Measurements from ENCODE around the gene NKX1-1. TPM values are rescaled to one million over a fixed set of nuclear protein-coding genes. Genes with fewer than 3 reads are reported as not detected.

The NKX1-1 gene
- total RNA-seq, 1 donor from 2014 or later = not detected

DNA sequence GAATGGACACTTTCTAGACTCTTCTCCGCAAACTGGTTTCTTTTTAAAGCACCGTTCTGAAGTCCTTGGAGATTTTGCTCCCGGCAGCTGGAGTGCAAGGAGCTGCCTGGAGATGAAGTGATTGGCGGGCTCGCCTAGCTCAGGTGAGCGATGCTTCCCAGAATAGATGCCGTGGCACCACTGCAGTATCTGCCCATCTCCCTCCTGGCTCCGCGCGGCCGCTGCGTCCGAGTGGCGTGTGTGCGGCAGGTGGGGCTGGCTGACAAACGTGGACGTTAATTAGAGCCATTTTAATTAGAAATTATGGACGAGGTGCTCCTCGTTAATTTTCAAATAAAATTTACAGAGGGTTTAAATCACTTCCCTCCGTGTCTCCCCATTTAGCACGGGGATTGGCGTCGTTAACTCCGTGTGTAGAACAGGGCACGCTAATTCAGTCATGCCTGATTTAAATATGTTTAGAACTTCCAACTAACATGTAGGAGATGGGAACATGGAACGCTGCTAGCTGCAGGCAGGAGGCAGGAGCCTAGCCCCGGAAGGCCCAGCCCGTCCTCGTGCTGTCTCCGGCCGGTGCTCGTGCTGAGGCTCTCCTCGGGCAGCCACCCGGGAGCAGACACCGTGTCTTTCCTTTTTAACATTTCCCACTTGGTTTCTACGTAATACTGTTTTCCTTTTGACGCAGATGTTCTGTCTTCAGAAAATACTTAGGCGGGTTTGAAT, 47.7 kb downstream of the NKX1-1 start:
- Mint-ChIP-seq H3K27me3 (no peaks in the 10 kb centered on the region), H3K4me3 (ENCODE audit: low read depth) (no peak overlapping the region), H3K27ac (peak overlapping the region; percentile 45), H3K36me3 (ENCODE audit: insufficient read depth) (peaks cover 2% of the 10 kb centered on the region), H3K4me1 (ENCODE audit: low read depth) (no peaks in the 10 kb centered on the region), H3K9me3 (ENCODE audit: low read depth) (no peaks in the 10 kb centered on the region)
- DNase-seq (ENCODE audit: low spot score, unreplicated experiment) = no peak
- TF ChIP-seq CTCF (IDR thresholded peaks at IDR 0.05; ENCODE audit: unreplicated experiment) = no peak

DNA sequence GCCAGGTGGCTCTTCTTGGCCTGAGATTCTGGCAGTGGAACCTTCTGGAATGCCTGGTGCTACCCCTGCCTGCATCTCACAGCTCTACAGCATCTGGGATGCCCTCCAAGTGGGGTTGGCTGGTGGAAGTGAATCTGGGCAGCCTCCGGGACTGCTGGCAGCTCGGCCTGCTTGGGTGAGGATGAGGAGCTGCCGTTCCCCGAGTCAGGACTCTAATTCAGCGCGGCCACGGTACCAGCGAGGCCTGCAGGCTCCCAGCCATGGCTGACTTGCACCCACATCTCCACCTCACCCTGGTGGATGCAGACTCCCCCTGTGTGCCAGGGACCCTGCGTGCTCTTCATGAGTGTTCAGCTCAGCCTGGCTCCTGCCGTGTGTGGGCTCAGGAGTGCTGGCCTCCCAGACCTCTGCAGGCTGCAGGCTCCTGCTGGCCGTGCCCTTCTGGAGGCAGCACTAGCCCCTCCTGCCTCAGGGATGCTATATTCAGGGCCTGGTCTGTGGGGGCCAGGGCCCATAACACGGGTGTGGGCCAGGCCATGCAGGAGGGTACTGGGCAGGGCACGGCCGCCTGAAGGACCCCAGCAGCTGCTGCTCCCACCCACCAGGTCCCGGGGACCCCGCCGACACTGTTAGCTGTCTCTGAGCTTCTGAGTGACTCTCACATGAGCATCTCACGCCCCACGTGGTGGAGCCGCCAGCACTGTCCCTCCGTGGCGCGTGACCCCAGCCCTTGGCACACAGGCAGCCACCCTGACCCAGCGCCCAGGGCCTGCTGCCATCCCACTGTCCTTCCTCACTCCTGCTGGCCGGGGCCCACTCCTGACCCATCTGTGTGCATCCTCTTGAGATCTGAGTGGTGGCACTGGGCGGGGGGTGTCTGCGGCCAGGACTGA, 48.6 kb downstream of the NKX1-1 start:
- Mint-ChIP-seq H3K4me3 (ENCODE audit: low read depth) (no peak overlapping the region), H3K36me3 (ENCODE audit: insufficient read depth) (peaks cover 4% of the 10 kb centered on the region), H3K27ac (no peak overlapping the region), H3K27me3 (no peaks in the 10 kb centered on the region), H3K4me1 (ENCODE audit: low read depth) (no peaks in the 10 kb centered on the region), H3K9me3 (ENCODE audit: low read depth) (no peaks in the 10 kb centered on the region)
- no peak for TF ChIP-seq CTCF (IDR thresholded peaks at IDR 0.05; ENCODE audit: unreplicated experiment)
- DNase-seq (ENCODE audit: low spot score, unreplicated experiment) = no peak

- DNase-seq (ENCODE audit: low spot score, unreplicated experiment) = peak; percentile 58
Observed at GRCh38 chr4:1356181-1356998, 49.9 kb downstream of the NKX1-1 start.

DNA sequence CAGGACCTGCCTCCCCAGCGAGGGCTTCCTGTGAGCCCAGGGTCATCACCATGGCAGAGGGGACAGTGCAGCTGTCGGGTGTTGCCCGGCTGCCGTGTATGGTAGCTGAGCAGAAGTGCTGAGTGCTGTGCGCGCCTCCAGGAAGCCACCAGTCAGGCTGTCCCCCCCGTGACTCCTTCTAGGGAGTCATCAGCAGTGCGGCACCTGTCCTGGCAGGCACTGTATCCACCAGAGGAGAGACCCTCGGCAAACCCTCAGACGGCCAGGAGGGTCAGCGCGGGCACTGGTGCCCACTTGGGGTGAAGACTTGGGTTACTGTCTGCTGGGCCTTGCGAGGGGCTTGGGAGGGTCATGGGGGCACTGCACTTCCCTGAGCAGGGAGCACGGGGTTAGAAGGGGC, 50.9 kb downstream of the NKX1-1 start:
- Mint-ChIP-seq H3K9me3 (ENCODE audit: low read depth) (no peaks in the 10 kb centered on the region), H3K36me3 (ENCODE audit: insufficient read depth) (peaks cover 4% of the 10 kb centered on the region), H3K4me3 (ENCODE audit: low read depth) (no peak overlapping the region), H3K27me3 (no peaks in the 10 kb centered on the region), H3K4me1 (ENCODE audit: low read depth) (no peaks in the 10 kb centered on the region), H3K27ac (no peak overlapping the region)
- no peak for DNase-seq (ENCODE audit: low spot score, unreplicated experiment)
- TF ChIP-seq CTCF (IDR thresholded peaks at IDR 0.05; ENCODE audit: unreplicated experiment) = no peak

More at GRCh38 chr4:1356181-1356998, 49.9 kb downstream of the NKX1-1 start:
- peak; percentile 89 for TF ChIP-seq CTCF (IDR thresholded peaks at IDR 0.05; ENCODE audit: unreplicated experiment)
- no peaks in the 10 kb centered on the region for H3K27me3 Mint-ChIP-seq
- H3K4me1 Mint-ChIP-seq (ENCODE audit: low read depth) = no peaks in the 10 kb centered on the region
- peaks cover 4% of the 10 kb centered on the region for H3K36me3 Mint-ChIP-seq (ENCODE audit: insufficient read depth)
- H3K4me3 Mint-ChIP-seq (ENCODE audit: low read depth) = no peak overlapping the region
- H3K9me3 Mint-ChIP-seq (ENCODE audit: low read depth) = no peaks in the 10 kb centered on the region
- no peak overlapping the region for H3K27ac Mint-ChIP-seq

DNA sequence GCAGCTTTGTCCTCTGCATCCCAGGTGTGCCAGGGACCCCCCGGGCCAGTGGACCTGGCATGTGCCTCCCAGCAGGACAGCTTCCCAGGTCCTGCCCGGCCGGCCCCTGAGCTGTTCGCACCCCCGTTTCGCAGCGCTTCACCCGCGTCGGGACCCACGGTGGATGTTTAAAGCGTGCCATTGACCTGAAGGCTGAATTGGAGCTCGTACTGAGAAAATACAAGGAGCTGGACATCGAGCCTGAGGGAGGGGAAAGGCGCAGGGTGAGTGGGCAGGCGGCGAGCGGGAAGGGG, 51.3 kb downstream of the NKX1-1 start:
- H3K27ac Mint-ChIP-seq = no peak overlapping the region
- no peaks in the 10 kb centered on the region for H3K9me3 Mint-ChIP-seq (ENCODE audit: low read depth)
- no peaks in the 10 kb centered on the region for H3K4me1 Mint-ChIP-seq (ENCODE audit: low read depth)
- H3K27me3 Mint-ChIP-seq = no peaks in the 10 kb centered on the region
- no peak for TF ChIP-seq CTCF (IDR thresholded peaks at IDR 0.05; ENCODE audit: unreplicated experiment)
- H3K4me3 Mint-ChIP-seq (ENCODE audit: low read depth) = no peak overlapping the region
- H3K36me3 Mint-ChIP-seq (ENCODE audit: insufficient read depth) = peaks cover 4% of the 10 kb centered on the region
- DNase-seq (ENCODE audit: low spot score, unreplicated experiment) = no peak

All from progenitor cell of endocrine pancreas (in vitro differentiated cells).